Measurements from ENCODE around the gene AKAP8.

DNA sequence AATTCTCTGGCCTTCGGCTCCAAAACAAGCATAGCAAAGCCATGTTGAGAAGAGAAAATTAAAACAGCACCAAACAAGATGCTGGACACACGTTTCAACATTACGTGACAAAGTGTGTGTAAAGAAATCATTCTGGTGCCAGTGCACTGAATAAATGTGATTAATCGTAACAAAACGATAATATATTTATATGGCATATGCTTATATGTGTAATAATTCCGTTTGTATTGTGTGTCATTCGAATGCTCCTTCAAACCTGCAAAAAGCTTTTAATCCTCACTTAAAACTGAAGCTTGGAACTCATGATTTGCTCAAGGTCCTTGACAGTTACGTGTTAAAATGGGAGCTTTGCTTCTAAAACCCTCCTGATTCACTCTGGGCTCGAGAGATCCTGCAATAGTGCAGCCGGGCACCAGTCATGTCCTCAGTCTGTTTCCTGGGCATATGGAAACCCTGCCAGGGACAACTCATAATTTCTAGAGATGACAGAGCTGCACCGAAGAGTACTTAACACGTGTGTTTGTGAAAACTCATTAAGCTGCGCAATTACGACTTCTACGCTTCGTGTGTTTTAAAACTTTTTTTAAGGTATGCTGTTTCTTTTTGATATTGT is 39.9 kb upstream of the AKAP8 start:
- TF ChIP-seq EZH2 (IDR thresholded peaks at IDR 0.05; ENCODE audit: insufficient read depth, poor library complexity, severe bottlenecking) (no peak), EZH2phosphoT487 (IDR thresholded peaks at IDR 0.05; ENCODE audit: insufficient read depth, low read depth) (no peak)
